Measurements from ENCODE around the gene INSL3. TPM values are rescaled to one million over a fixed set of nuclear protein-coding genes. Genes with fewer than 3 reads are reported as not detected.

INSL3 gene
- total RNA-seq, 2 experiments from 2014 or later: 7.9 to 9.0 TPM

DNA sequence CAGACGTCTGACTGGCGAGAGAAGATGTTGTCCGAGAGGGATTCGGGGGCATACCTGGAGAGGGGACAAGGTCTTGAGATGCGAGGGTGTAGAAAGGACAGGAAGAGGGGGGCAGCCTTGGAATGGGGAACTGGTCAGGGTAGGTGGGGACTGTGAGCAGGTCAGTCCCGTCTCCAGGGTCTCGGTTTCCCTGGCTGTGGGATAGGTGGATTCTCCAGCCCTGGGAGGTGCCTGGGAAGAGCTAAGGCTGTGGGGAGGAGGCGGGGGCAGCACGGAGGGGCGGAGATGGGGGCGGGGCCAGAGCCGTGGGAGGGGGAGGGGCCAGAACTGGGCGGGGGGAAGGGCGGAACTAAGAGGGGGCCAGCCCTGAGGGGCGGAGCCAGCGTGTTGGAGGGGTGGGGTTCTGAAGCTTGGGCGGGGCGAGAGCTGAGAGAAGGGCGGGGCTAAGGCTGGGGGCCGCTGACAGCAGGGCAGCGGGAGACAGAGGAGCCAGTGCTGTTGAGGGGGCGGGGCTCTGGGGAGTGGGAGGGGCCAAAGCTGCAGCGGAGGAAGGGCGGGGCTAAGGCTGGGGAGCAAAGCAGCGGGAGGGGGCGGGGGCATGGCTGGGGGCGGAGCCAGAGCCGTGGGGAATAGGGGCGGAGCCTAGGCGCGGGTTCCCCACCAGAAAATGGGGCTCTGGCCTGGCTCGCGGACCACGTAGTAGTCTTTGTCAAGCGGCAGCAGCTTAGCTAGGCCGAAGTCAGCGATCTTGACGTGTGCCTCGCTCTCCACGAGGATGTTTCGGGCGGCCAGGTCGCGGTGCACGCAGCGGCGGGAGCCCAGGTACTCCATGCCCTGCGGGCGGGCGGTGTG, 9.5 kb upstream of the INSL3 start:
- peak; percentile 54 for DNase-seq
- Mint-ChIP-seq H3K27me3 (no peaks in the 10 kb centered on the region), H3K4me1 (peaks cover 22% of the 10 kb centered on the region), H3K27ac (no peak overlapping the region), H3K36me3 (ENCODE audit: low read depth) (peaks cover 76% of the 10 kb centered on the region), H3K9me3 (peaks cover 5% of the 10 kb centered on the region), H3K4me3 (no peak overlapping the region)
- ChIA-PET POLR2A (interaction anchor here (0.8 to 6.0 kb wide), 4 partner anchors 16 to 29 kb away, joined by 3 to 42 read pairs (median 4); partner anchors contain the start of genes JAK3 and RPL18A), CTCF (interaction anchor here (1.4 kb wide), 1 partner anchor 29 kb away, joined by 3 read pairs; the partner anchor contains the start of gene RPL18A)

- Mint-ChIP-seq H3K27me3 (no peaks in the 10 kb centered on the region), H3K36me3 (ENCODE audit: low read depth) (peaks cover 72% of the 10 kb centered on the region), H3K4me3 (no peak overlapping the region), H3K4me1 (peaks cover 14% of the 10 kb centered on the region), H3K27ac (no peak overlapping the region), H3K9me3 (peaks cover 5% of the 10 kb centered on the region)
- ChIA-PET POLR2A (interaction anchor here (1.0 to 6.0 kb wide), 3 partner anchors 11 to 20 kb away, joined by 3 to 42 read pairs (median 5); partner anchors contain the start of gene JAK3), CTCF (interaction anchor here (1.4 kb wide), 1 partner anchor 30 kb away, joined by 3 read pairs; the partner anchor contains the start of gene RPL18A)
- DNase-seq: no peak
Measured at GRCh38 chr19:17829855-17830566, 8.7 kb upstream of the INSL3 start.

GRCh38 chr19:17826508-17827056, 5.3 kb upstream of the INSL3 start:
- Mint-ChIP-seq H3K27me3 (no peaks in the 10 kb centered on the region), H3K9me3 (peaks cover 4% of the 10 kb centered on the region), H3K4me1 (peaks cover 6% of the 10 kb centered on the region), H3K27ac (no peak overlapping the region), H3K36me3 (ENCODE audit: low read depth) (peaks cover 46% of the 10 kb centered on the region), H3K4me3 (no peak overlapping the region)
- POLR2A ChIA-PET: interaction anchor here (1.0 to 1.3 kb wide), 3 partner anchors 19 to 22 kb away, joined by 3 to 4 read pairs (median 3); no protein-coding TSS in a partner anchor
- CTCF ChIA-PET: no interaction called here
- DNase-seq: no peak

GRCh38 chr19:17824339-17824738, 3.0 kb upstream of the INSL3 start:
- Mint-ChIP-seq H3K27me3 (no peaks in the 10 kb centered on the region), H3K36me3 (ENCODE audit: low read depth) (peaks cover 26% of the 10 kb centered on the region), H3K4me1 (peaks cover 5% of the 10 kb centered on the region), H3K27ac (peak overlapping the region; percentile 26), H3K9me3 (no peaks in the 10 kb centered on the region), H3K4me3 (no peak overlapping the region)
- no peak for DNase-seq
- ChIA-PET POLR2A (interaction anchor here (1.4 to 1.6 kb wide), 4 partner anchors 11 to 35 kb away, joined by 4 to 5 read pairs (median 4); partner anchors contain the start of gene RPL18A), CTCF (interaction anchor here (0.9 kb wide), 1 partner anchor 35 kb away, joined by 3 read pairs; the partner anchor contains the start of gene RPL18A)

- Mint-ChIP-seq H3K36me3 (ENCODE audit: low read depth) (peaks cover 6% of the 10 kb centered on the region), H3K4me1 (peaks cover 5% of the 10 kb centered on the region), H3K4me3 (no peak overlapping the region), H3K9me3 (no peaks in the 10 kb centered on the region), H3K27me3 (no peaks in the 10 kb centered on the region), H3K27ac (no peak overlapping the region)
- ChIA-PET CTCF (interaction anchor here (1.3 kb wide), 1 partner anchor 26 kb away, joined by 3 read pairs; no protein-coding TSS in a partner anchor), POLR2A (interaction anchor here (1.5 kb wide), 1 partner anchor 30 kb away, joined by 4 read pairs; the partner anchor contains the start of gene JAK3)
- no peak for DNase-seq
Measured at GRCh38 chr19:17817668-17818363, 3.5 kb downstream of the INSL3 start.

- Mint-ChIP-seq H3K27ac (no peak overlapping the region), H3K36me3 (ENCODE audit: low read depth) (peaks cover 6% of the 10 kb centered on the region), H3K4me1 (peaks cover 15% of the 10 kb centered on the region), H3K9me3 (no peaks in the 10 kb centered on the region), H3K4me3 (no peak overlapping the region), H3K27me3 (peaks cover 10% of the 10 kb centered on the region)
- ChIA-PET POLR2A (interaction anchor here (1.0 to 1.6 kb wide), 2 partner anchors 9 to 13 kb away, joined by 3 to 4 read pairs; no protein-coding TSS in a partner anchor), CTCF (interaction anchor here (0.8 to 2.1 kb wide), 3 partner anchors 8 to 47 kb away, joined by 3 to 9 read pairs (median 3); partner anchors contain the start of gene RPL18A)
- DNase-seq: no peak
Measured at GRCh38 chr19:17812099-17812498, 9.2 kb downstream of the INSL3 start.

DNA sequence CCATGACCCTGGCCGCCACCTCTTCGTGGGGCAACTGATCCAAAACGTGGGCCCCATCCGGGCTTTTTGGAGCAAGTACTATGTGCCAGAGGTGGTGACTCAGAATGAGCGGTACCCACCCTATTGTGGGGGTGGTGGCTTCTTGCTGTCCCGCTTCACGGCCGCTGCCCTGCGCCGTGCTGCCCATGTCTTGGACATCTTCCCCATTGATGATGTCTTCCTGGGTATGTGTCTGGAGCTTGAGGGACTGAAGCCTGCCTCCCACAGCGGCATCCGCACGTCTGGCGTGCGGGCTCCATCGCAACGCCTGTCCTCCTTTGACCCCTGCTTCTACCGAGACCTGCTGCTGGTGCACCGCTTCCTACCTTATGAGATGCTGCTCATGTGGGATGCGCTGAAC, 9.6 kb downstream of the INSL3 start:
- Mint-ChIP-seq H3K9me3 (no peaks in the 10 kb centered on the region), H3K27ac (no peak overlapping the region), H3K36me3 (ENCODE audit: low read depth) (peaks cover 6% of the 10 kb centered on the region), H3K4me1 (peaks cover 16% of the 10 kb centered on the region), H3K27me3 (peaks cover 11% of the 10 kb centered on the region), H3K4me3 (no peak overlapping the region)
- DNase-seq: no peak
- ChIA-PET CTCF (interaction anchor here (0.8 to 2.1 kb wide), 2 partner anchors 8 to 48 kb away, joined by 3 to 9 read pairs; partner anchors contain the start of gene RPL18A), POLR2A (no interaction called here)

DNA sequence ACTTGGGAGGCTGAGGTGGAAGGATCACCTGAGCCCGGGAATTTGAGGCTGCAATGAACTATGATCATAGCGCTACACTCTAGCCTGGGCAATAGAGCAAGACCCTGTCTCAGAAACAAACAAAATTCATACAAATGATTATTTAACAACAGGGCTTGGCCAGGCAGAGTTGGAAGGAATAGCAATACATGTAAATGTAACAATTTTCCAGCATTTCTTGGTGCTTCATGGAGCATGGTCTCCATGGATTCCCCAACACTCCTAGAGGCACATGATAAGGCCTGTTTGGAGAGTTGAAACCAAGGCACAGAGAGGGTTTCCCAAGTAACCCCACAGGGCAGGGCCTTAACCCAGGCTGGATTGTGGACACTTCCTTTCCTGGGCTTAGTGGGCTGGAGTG, 10.2 kb downstream of the INSL3 start:
- Mint-ChIP-seq H3K9me3 (no peaks in the 10 kb centered on the region), H3K27me3 (peaks cover 11% of the 10 kb centered on the region), H3K36me3 (ENCODE audit: low read depth) (no peaks in the 10 kb centered on the region)

DNA sequence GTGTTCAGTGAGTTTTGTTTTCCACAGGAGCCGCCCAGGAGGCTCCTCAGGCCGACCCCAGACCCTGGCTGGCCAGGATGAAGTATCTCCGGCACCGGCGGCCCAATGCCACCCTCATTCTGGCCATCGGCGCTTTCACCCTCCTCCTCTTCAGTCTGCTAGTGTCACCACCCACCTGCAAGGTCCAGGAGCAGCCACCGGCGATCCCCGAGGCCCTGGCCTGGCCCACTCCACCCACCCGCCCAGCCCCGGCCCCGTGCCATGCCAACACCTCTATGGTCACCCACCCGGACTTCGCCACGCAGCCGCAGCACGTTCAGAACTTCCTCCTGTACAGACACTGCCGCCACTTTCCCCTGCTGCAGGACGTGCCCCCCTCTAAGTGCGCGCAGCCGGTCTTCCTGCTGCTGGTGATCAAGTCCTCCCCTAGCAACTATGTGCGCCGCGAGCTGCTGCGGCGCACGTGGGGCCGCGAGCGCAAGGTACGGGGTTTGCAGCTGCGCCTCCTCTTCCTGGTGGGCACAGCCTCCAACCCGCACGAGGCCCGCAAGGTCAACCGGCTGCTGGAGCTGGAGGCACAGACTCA, 13.5 kb downstream of the INSL3 start:
- no peak overlapping the region for H3K27ac Mint-ChIP-seq
- POLR2A ChIA-PET: interaction anchor here (1.6 kb wide), 1 partner anchor 19 kb away, joined by 4 read pairs; no protein-coding TSS in a partner anchor

More for the DNA sequence above, 10.2 kb downstream of the INSL3 start:
- CTCF ChIA-PET: no interaction called here
- Mint-ChIP-seq H3K4me1 (peaks cover 18% of the 10 kb centered on the region), H3K27ac (no peak overlapping the region), H3K4me3 (no peak overlapping the region)
- POLR2A ChIA-PET: no interaction called here
- no peak for DNase-seq

GRCh38 chr19:17806945-17807344, 14.4 kb downstream of the INSL3 start:
- H3K36me3 Mint-ChIP-seq (ENCODE audit: low read depth): no peaks in the 10 kb centered on the region
- DNase-seq: peak; percentile 35
- no peak overlapping the region for H3K27ac Mint-ChIP-seq
- H3K4me3 Mint-ChIP-seq: no peak overlapping the region
- CTCF ChIA-PET: interaction anchor here (0.6 to 1.0 kb wide), 2 partner anchors 15 to 25 kb away, joined by 3 to 4 read pairs; no protein-coding TSS in a partner anchor
- peaks cover 11% of the 10 kb centered on the region for H3K27me3 Mint-ChIP-seq
- peaks cover 49% of the 10 kb centered on the region for H3K4me1 Mint-ChIP-seq
- H3K9me3 Mint-ChIP-seq: no peaks in the 10 kb centered on the region
- POLR2A ChIA-PET: interaction anchor here (1.6 kb wide), 1 partner anchor 20 kb away, joined by 4 read pairs; no protein-coding TSS in a partner anchor

More for the DNA sequence above, 13.5 kb downstream of the INSL3 start:
- Mint-ChIP-seq H3K27me3 (peaks cover 11% of the 10 kb centered on the region), H3K4me3 (no peak overlapping the region), H3K9me3 (no peaks in the 10 kb centered on the region), H3K4me1 (peaks cover 42% of the 10 kb centered on the region), H3K36me3 (ENCODE audit: low read depth) (no peaks in the 10 kb centered on the region)
- CTCF ChIA-PET: interaction anchor here (1.4 kb wide), 1 partner anchor 43 kb away, joined by 4 read pairs; no protein-coding TSS in a partner anchor
- DNase-seq: peak; percentile 21

- H3K4me3 Mint-ChIP-seq: no peak overlapping the region
- no peak overlapping the region for H3K27ac Mint-ChIP-seq
- no peaks in the 10 kb centered on the region for H3K36me3 Mint-ChIP-seq (ENCODE audit: low read depth)
- ChIA-PET POLR2A (interaction anchor here (1.2 to 3.5 kb wide), 3 partner anchors 8 to 41 kb away, joined by 3 to 32 read pairs (median 4); partner anchors contain the start of gene JAK3), CTCF (no interaction called here)
- H3K9me3 Mint-ChIP-seq: no peaks in the 10 kb centered on the region
- DNase-seq: no peak
- H3K27me3 Mint-ChIP-seq: peaks cover 11% of the 10 kb centered on the region
- peaks cover 49% of the 10 kb centered on the region for H3K4me1 Mint-ChIP-seq
Measured at GRCh38 chr19:17805427-17805826, 15.9 kb downstream of the INSL3 start.

All from activated CD4-positive, alpha-beta memory T cell treated with anti-CD3 and anti-CD28 coated beads, Interleukin-2, amount 10 ng/mL, durations not matched to agents 7 days and 5 days (primary cell).